ENCODE data around the gene IFIH1.

Gene IFIH1

DNA sequence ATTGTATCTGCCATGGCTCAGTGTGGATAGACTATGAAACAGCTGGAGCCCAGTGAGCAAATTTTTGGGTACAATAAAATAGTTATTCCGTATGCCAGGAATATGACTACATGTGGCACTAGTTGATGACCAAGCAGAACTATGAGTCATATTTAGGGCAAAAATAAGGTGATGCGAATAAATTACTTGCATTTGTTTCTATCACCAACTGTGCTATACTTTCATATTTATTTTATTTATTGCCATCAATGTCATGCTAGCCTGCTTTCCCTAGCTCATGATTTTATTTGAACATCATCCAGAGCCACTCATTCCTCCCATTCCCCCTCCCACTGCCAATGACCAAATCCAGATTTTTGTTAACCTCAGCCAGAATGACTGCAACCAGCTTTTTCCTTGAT lies 61.9 kb downstream of the IFIH1 start:
- no peak for DNase-seq

DNA sequence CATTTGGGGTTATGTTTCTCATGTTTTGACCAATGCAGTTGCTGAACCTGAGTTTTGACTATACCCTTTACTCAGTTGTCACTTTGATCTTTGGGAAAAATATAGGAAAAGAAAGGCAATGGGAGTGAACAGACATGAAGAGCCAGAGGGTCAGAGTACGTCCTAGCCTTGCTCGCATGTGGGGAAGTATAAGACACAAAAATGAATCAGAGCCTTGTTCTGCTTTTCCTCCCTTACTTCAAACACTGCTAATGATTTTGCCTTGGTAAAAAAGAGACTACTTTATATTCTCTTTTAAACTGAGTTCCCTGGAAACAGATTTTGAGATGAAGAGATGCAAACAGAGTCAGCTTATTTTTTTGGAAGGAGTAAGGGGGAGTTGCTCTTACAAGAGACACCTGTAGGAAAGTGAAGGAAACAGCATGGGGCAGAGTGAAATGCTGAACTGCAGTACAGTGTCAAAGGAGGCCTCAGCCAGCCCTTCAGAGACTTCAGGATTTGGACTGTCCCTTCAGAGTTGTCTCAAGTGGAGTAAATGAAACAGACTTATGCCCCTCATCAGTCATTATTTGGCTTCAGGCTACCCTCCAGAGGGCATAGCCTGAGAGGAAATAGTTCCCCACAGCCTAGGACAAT lies 64.1 kb downstream of the IFIH1 start:
- no peak for DNase-seq

DNA sequence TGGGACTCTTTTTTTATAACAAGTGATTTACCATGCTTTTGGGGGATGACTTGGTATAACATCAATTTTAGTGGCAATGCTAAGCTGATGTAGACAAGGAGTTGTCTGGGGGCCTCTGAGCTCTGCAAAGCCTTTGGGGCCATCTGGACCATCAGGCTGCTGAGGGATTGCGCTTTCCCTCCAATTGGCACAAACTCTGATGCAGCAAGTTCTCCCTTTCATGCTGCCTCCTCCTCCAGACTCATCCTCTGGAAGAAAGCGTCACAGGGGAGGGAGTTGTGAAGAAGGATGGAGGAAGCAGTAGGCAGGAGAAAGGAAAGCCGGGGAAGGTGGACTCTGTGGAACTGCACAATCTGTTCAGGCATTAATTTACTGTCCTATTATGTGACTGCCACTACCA lies 65.0 kb downstream of the IFIH1 start:
- DNase-seq = no peak

DNA sequence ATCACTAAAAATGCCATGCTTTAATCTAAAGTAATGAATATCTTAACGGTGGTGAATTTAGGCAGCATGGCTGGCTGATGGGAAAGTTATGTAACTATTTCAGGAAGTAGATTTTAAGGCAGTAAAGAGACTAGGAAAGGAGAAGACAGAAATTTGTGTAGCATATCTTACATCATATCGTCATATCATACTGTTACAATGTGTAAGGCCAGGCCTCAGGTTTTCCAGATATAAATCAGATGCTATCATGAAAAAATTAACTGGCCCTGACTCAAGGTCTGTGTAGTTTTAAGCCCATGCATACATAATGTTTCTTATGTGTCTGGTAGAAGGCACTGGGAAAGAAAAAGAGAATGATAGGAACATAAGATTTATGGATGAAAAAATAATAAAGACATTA lies 66.3 kb downstream of the IFIH1 start:
- no peak for DNase-seq

DNA sequence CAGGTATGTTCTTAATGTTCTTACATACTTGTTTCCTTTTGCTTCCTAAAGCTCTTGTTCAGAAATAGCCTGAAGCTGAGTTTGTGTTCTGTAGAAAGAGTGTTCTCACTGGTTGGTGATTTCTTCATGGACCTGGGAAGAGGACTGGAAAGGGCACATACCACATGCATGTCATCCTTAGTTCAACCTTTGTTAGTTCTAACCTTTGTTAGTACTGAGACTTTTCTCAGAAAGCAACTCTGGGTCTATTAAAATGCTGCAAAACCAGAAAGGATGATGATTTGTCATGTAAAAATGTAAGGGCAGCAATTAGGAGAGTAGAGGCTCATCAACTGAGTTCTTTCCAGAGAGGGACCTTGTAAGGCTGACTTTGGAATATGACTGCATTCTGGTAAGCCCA lies 72.7 kb downstream of the IFIH1 start:
- DNase-seq = no peak

DNA sequence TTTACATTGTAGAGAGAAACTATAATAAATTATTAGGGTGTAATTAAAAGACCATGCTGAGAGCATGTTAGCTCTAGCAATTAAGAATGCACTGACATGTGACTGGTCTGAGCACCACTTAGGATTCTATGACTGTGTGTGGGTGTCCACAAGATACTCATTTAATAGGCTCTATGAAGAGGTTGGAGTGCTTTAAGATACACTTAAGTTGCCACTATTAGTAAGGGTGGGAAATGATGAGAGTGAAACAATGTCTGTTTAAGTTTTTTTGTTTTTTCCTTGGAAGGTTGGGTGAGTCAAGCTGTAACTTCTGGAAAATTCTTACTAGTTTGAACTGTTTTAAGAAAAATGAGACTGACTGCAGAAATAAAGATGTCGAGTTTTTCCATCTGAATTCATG lies 73.4 kb downstream of the IFIH1 start:
- no peak for DNase-seq

DNA sequence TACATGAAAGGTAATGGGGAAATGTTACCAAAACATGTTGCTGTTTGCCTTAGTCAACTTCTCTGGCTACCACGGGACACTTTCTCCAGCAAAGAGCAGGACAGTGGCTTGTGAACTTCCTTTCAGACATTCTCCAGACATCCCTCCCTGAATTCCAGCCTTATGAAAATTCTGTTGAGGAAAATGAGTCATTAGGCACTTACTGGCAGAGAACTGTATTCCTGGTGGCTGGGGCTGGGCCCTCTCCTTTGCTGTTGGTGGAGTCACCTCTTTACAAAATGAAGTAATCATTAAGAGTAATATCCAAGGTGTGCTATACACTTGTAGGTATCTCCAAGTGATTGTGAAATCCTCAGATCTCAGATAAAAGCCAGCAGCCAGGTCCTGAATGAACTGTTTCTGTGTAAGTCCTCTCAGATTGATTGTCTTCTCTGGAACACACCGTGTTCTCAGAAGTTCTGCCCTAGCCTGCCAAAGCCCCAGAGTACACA lies 73.9 kb downstream of the IFIH1 start:
- DNase-seq = no peak

DNA sequence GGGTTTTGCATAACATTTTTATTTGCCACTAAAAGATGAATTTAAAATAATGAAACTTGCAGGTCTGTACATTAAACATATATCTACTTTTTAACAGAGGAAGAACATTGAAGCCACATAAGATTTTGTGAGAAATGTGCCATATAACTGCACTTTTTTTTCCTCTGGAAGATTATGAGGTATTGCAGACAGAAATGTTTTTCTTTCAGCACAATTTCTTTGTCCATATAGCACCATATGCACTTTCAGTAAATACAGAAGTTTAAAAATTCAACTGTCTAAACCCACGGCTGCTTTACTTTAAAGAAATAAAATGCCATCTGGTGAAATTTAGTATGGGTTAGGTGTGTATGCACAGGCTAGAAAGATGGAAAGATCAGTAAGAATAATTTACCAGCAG lies 74.8 kb downstream of the IFIH1 start:
- DNase-seq = no peak

DNA sequence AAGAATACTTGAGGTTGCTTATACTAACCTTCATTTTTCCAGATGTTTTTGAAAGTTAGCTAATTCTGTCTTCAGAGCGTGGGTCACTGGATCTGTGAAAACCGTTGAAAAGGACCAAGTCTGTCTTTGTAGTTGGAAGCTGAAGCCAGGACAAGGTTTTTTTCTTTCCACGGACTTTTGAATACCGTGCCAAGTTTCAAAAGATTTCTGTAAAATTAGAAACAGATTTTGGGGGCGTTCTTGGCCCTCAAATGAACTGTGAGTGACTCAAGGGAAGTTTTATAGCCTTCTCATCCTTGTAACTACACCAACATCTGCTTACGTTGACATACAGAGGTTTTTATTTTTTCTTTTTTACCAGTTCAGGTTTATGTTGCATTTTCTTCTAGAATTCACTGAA lies 75.2 kb downstream of the IFIH1 start, which contains the start of gene FAP:
Gene FAP (minus strand): TSS at position 152 of the 400 bp plus-strand sequence. CDS start 118 bp downstream, at position 34.
- no peak for DNase-seq

DNA sequence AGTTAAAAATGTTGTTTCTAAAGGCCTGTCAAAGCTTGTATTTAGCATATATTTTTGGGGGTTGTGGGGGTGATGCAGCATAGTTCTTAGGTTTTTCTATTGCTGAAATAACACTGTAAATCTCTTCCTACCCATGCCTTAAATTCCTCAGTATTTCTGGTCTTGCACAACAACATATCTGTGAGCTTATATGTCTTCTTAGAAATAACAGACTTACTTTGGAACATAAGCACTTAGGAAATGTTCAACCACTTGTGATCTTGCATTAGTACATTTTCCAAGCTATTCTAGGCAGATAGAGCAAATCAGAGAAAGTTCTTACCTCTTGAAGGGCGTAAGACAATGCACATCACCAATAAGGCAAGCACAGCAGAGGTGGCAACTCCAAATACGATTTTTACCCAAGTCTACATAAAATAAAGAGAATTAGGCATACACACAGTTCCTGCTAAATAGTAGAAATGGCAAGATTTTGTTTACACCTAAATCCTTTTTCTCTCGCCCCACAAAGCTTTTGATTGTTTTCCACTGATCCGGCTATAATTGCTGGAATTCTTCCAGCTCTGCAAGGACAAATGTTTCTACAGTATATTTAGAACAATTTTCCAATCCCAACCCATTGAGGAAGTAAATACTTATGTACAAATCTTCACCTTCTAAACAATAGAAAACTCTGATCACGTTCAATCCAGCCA lies 75.8 kb downstream of the IFIH1 start:
- no peak for DNase-seq

DNA sequence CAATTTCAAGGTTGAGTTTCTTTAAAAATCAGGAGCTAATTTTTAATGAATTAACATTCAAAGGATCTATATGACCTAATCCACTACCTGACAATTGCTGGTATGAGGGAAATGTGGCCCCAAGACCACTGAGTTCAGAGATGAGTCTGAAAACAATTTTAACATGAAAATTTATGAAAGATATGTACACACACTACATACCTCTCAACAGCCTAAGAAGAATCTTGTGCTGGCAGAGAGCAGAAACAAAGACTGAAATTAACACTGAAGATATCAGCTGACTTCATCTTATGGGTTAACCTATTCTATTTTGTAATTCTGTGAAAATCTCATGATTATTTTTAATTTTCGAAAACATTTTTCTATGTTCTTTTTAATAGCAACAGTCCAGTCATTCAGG lies 76.9 kb downstream of the IFIH1 start:
- DNase-seq = no peak

DNA sequence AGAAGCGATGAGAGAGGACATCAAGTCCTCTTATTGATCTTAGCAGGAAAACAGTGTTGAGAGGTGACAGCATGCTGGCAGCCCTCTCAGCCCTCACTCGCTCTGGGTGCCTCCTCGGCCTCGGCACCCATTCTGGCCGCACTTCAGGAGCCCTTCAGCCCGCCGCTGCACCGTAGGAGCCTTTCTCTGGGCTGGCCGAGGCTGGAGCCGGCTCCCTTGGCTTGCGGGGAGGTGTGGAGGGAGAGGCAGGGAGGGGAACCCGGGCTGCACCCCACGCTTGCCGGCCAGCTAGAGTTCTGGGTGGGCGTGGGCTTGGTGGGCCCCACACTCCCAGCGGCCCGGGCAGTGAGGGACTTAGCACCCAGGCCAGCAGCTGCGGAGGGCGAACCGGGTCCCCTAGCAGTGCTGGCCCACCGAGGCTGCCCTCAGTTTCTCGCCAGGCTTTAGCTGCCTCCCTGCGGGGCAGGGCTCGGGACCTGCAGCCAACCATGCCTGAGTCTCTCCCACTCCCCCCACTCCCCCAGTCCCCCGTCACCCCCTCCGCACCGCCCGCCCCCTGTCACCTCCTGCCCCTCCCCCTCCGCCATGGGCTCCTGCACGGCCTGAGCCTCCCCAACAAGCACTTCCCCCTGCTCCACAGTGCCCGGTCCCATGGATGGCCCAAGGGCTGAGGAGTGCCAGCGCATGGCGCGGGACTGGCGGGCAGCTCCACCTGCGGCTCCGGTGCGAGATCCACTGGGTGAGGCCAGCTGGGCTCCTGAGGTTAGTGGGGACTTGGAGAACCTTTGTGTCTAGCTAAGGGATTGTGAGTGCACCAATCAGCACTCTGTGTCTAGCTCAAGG lies 83.6 kb downstream of the IFIH1 start:
- no peak for DNase-seq

DNA sequence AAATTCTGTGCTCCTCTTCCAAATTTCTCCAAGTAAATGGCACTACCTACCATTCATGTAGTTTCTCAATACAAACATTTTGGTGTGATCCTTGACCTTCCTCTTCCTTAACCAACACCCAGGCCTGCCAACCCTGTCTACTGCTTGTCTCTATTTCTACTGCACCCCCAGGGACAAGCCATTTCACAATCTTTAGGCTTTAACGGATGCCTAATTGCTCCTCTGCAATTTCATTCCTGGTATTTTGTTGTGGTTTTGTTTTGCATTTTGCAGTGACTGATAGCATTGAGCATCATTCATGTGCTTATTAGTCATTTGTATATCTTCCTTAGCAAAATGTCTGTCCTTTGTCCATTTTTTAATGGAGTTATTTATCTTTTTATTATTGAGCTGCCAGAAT lies 85.3 kb downstream of the IFIH1 start:
- DNase-seq = no peak

DNA sequence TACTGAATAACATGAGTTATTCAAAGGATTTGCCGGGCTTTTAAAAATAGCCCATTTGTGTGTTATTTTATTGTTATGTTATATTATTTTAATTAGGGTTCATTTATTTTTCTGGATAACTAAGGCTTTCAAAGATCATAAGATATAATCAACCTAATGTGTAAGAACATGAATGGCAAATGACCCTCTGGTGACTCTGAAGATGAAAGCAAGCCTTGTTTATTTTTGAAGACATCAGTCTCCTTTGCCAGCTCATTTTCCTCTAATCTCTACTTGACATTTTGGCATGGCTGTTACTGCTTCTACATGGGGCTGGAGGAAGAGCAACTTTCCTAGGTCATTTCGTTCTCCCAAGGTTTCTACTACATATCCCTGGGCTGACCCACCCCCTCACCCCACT lies 85.8 kb downstream of the IFIH1 start:
- DNase-seq = no peak

DNA sequence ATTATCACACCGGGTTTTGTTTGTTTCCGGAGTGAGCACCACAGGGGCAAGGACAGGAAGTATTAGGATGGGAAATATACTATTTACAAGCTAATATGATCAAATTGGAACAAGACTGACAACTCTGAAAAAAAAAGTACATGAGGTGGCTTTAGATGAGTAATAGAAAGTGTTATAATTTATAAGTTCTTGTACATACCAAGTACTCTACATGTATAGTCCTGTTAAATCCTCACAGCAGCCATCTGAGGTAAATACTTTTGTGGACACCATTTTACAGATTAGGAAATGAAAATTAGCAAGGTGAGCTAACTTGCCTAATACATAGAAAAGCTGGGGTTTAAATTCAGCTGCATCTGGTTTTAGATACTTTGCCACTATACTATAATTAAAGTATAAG lies 86.5 kb downstream of the IFIH1 start:
- DNase-seq = no peak

DNA sequence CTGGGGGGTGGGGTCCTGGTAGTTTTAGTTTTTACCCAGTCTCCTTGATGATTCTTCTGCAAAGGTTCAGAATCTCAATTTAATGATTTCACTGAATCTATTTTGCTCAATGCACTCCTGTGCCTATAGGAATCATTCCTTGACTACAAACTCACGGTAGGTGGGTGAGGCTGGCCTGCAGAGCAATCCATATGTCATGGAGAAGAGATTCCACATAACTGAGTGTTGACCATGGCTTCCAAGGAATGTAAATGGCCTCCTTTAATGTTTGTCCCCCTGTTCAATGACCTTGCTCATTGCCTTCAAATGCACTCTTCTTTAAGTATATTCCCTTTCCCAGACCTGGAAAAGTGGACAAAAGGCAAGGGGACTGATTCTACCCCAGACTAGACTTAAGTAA lies 87.7 kb downstream of the IFIH1 start:
- no peak for DNase-seq

DNA sequence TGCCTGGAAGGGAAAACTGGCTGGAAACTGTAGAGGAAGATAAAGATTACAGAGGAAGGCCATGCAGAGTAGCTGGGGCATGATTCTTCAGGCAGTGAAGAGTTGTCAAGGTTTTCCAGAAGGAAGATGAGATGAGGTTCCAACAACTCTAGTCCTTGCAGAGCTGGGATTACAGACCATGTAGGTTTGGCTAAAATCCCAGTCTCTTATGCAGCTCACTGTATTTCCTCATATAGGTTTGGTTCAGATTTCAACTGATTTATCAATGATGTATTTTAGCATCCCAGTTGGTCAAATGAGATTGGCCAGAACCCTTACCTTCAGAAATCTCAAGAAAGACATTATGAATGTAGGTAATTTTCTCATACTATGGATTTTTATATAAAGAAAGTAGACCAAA lies 91.6 kb downstream of the IFIH1 start:
- DNase-seq = no peak

DNA sequence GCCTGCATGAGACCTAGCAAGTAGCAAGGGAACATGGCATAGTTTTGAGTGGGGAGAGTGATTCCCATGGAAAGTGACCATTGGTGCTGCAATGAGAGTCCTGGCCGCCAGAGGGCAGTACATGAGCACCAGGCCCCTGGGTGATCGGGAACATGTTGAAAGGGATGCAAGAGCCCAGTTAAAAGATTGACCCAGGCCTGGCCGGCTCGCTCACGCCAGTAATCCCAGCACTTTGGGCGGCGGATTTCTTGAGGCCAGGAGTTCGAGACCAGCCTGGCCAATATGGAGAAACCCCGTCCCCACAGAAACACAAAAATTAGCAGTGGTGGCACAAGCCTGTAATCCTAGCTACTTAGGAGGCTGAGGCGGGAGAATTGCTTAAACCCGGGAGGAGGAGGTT lies 97.4 kb downstream of the IFIH1 start:
- no peak for DNase-seq

DNA sequence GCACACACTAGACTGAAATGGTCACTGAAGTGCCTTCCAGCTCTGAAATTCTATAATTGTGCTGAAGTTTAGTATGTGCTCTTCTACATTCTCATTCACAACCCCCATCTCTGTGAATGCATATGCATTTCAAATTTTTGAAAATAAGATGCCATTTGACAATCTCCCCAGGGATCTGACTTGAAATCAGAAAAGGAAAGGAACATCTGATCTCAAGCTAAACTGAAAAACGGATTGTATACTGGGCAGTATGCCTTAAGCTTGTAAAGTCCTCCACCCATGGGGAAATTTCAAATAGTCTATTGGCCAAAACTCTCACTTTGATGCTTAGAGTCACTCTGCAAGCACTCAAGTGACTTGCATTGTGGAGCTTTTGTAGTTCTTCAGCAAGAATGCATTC lies 98.1 kb downstream of the IFIH1 start:
- DNase-seq = no peak

DNA sequence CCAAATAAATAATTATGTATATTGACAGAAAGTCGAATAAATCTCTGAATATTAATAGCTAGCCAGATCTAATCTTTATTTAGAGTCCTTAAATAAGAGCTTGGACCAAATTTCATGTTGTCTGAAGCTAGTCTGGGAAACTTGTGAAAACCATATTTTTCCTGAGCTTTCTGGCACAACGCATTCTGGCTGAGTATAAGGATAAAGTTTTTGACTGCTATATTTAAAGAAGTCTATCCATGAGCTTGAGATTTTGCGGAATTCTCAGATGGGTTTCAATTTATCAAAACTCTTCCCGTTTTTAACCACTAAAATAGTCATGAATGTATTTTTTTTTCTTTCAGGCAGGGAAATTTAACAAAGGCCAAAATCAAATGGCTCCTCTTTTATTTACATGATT lies 99.1 kb downstream of the IFIH1 start:
- no peak for DNase-seq

DNA sequence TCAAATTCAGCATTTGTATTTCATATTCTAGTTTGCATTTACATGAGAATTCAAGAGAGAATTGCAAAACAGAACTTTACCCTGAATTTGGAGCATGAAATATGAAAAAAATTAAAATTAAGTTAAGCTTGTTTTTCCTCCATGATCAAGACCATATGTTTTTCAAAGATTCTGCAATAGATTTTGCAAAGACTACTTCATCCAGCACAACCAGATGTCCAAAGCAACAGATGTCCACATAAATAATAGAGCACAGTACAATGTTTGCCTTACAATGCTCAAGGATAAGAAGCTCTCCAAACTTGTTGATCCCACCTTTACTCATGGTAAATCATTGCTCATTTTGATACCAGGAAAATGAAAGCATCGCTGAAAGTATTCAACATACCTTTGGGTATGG lies 100.9 kb downstream of the IFIH1 start:
- no peak for DNase-seq

Data from NCI-H510A (cell line).